SK-N-SH (cell line): Measurements from ENCODE around the gene CCDC34. TPM values are rescaled to one million over a fixed set of nuclear protein-coding genes. Genes with fewer than 3 reads are reported as not detected.

Source experiments
- CTCF ChIA-PET: fragments of 300-600, 350-600 bp; formaldehyde crosslinking; extraction: SDS; loops from one replicate; lab custom pipeline; 2021; lab: Yijun Ruan, JAX
- POLR2A ChIA-PET: fragments of 350-600 bp; sonication (Branson Sonifier 250); formaldehyde crosslinking; extraction: SDS; loops from one replicate; lab custom pipeline; 2020; ENCODE audit warnings: antibody characterized with exemption, inconsistent platforms; lab: Yijun Ruan, JAX
- DNase-seq: peaks from one replicate; pipeline ENCODE4 v3.0.0; 2012
- H2AFZ ChIP-seq: fragments of 200-600 bp; sonication (generic); 2 replicates; pipeline ENCODE4 v1.8.1; 2016; ENCODE audit warnings: antibody characterized with exemption, mild to moderate bottlenecking, low read depth
- H3F3A ChIP-seq: fragments of 200-600 bp; sonication (generic); replicated peaks from 2 replicates; pipeline ENCODE3; 2016; ENCODE audit warnings: antibody characterized with exemption, mild to moderate bottlenecking; ENCODE audit not compliant: insufficient read depth
- H3K27ac ChIP-seq, 2 experiments: fragments of 200-500 bp in 1 of 2; fragments of 200-600 bp in 1 of 2; sonication (Bioruptor generic) in 1 of 2; sonication (generic), shearing (Covaris generic) in 1 of 2; 2 replicates each; pipeline versions ENCODE4 v1.5.1 to v1.6.1; 2014 to 2016; ENCODE audit warnings: low read depth in 2 of 2, inconsistent platforms in 1 of 2, low read length in 1 of 2, mild to moderate bottlenecking in 1 of 2, mixed read lengths in 1 of 2
- H3K27me3 ChIP-seq: fragments of 200-600 bp; sonication (generic), shearing (Covaris generic); 2 replicates; pipeline ENCODE4 v1.6.1; 2016; ENCODE audit warnings: mixed run types; ENCODE audit not compliant: insufficient read depth
- H3K36me3 ChIP-seq, 2 experiments: fragments of 200-500 bp in 1 of 2; fragments of 200-600 bp in 1 of 2; sonication (Bioruptor generic) in 1 of 2; sonication (generic) in 1 of 2; replicated peaks in 1 of 2; 2 replicates each; pipeline versions ENCODE3 to v1.5.1; 2014 to 2016; ENCODE audit warnings: low read length in 1 of 2, mild to moderate bottlenecking in 1 of 2; ENCODE audit not compliant: insufficient read depth in 2 of 2, control insufficient read depth in 1 of 2
- H3K4me1 ChIP-seq, 2 experiments: fragments of 200-500 bp in 1 of 2; fragments of 200-600 bp in 1 of 2; sonication (Bioruptor generic) in 1 of 2; sonication (generic), shearing (Covaris generic) in 1 of 2; 2 replicates each; pipeline versions ENCODE4 v1.5.1 to v1.6.1; 2014 to 2016; ENCODE audit warnings: low read depth in 1 of 2, low read length in 1 of 2, mixed run types in 1 of 2; ENCODE audit not compliant: insufficient read depth in 2 of 2, control insufficient read depth in 1 of 2
- H3K4me2 ChIP-seq: fragments of 200-600 bp; sonication (generic), shearing (Covaris generic); 2 replicates; pipeline ENCODE4 v1.6.1; 2017; ENCODE audit warnings: mixed run types
- H3K4me3 ChIP-seq, 2 experiments: fragments of 200-500 bp in 1 of 2; fragments of 200-600 bp in 1 of 2; sonication (Bioruptor generic) in 1 of 2; sonication (generic), shearing (Covaris generic) in 1 of 2; 2 replicates each; pipeline versions ENCODE4 v1.5.1 to v1.8.1; 2014 to 2016; ENCODE audit warnings: low read depth in 2 of 2, inconsistent platforms in 1 of 2, low read length in 1 of 2, mild to moderate bottlenecking in 1 of 2, mixed read lengths in 1 of 2, moderate library complexity in 1 of 2
- H3K79me2 ChIP-seq: fragments of 200-600 bp; sonication (generic); 2 replicates; pipeline ENCODE4 v1.8.1; 2017; ENCODE audit warnings: mild to moderate bottlenecking; ENCODE audit not compliant: insufficient read depth
- H3K9ac ChIP-seq: fragments of 200-600 bp; sonication (generic); 2 replicates; pipeline ENCODE4 v1.6.1; 2017; ENCODE audit warnings: mixed run types
- H3K9me2 ChIP-seq: fragments of 200-600 bp; sonication (generic); 2 replicates; pipeline ENCODE4 v1.6.1; 2017; ENCODE audit warnings: mixed run types
- H3K9me3 ChIP-seq: fragments of 200-600 bp; sonication (generic); 2 replicates; pipeline ENCODE4 v1.6.1; 2017; ENCODE audit warnings: mixed run types, mild to moderate bottlenecking, moderate library complexity
- H4K20me1 ChIP-seq: fragments of 200-600 bp; sonication (generic); 2 replicates; pipeline ENCODE4 v1.6.1; 2017; ENCODE audit warnings: mild to moderate bottlenecking, mixed run types; ENCODE audit not compliant: insufficient read depth
- CHD2 ChIP-seq: fragments of 150-350 bp; IDR thresholded peaks from 2 replicates; pipeline ENCODE4 v1.6.1; 2018; ENCODE audit warnings: low read length; ENCODE audit not compliant: partially characterized antibody
- EP300 ChIP-seq, 2 experiments: IDR thresholded peaks; 2 replicates each; pipeline versions ENCODE4 v1.4.0 to v1.6.1; 2012; ENCODE audit warnings: borderline replicate concordance in 1 of 2, low read depth in 1 of 2, low read length in 1 of 2
- FOSL2 ChIP-seq: IDR thresholded peaks from 2 replicates; pipeline ENCODE4 v1.4.0; 2012; ENCODE audit warnings: low read depth, mild to moderate bottlenecking, moderate library complexity, borderline replicate concordance
- MEF2A ChIP-seq: IDR thresholded peaks from 2 replicates; pipeline ENCODE4 v1.4.0; 2012; ENCODE audit warnings: low read depth, borderline replicate concordance
- POLR2AphosphoS5 ChIP-seq: IDR thresholded peaks from 2 replicates; pipeline ENCODE4 v1.6.1; 2012; ENCODE audit warnings: low read depth, low read length
- RCOR1 ChIP-seq: fragments of 150-350 bp; IDR thresholded peaks from 2 replicates; pipeline ENCODE4 v1.6.1; 2017; ENCODE audit warnings: antibody characterized with exemption, low read length
- RFX5 ChIP-seq: IDR thresholded peaks from 2 replicates; pipeline ENCODE4 v1.6.1; 2012; ENCODE audit warnings: mild to moderate bottlenecking, improper control_type of control experiment, low read length
- RXRA ChIP-seq: IDR thresholded peaks from 2 replicates; pipeline ENCODE4 v1.4.0; 2012; ENCODE audit warnings: low read depth, mild to moderate bottlenecking, borderline replicate concordance
- SMC3 ChIP-seq: IDR thresholded peaks from 2 replicates; pipeline ENCODE4 v1.6.1; 2012; ENCODE audit warnings: low read depth, low read length, improper control_type of control experiment
- WGBS: methylation state at CpG from one replicate; pipeline ENCODE4 v1.1.6; 2017; ENCODE audit warnings: low lambda C conversion rate; 5-methylcytosine and 5-hydroxymethylcytosine counted together
- polyA plus RNA-seq, 3 experiments: library from polyadenylated mRNA; depleted of rRNA; stranded (reverse); fragments of >200 nt; gene quantifications; 2 replicates each; pipeline ENCODE4 v1.2.3, GENCODE V29; 2012
- TF ChIP-seq, protein P1 (sequence below): IDR thresholded peaks from 2 replicates; pipeline ENCODE4 v1.4.0; 2012; ENCODE audit warnings: low read depth, borderline replicate concordance
- TF ChIP-seq, protein P2 (sequence below): fragments of 150-350 bp; IDR thresholded peaks from 2 replicates; pipeline ENCODE4 v1.6.1; 2017; ENCODE audit warnings: antibody characterized with exemption, low read length, low read depth, borderline replicate concordance
- TF ChIP-seq, protein P3 (sequence below): IDR thresholded peaks from 2 replicates; pipeline ENCODE4; 2012
- TF ChIP-seq, protein P4 (sequence below): IDR thresholded peaks from 2 replicates; pipeline ENCODE4 v1.4.0; 2012; ENCODE audit warnings: low read depth

The CCDC34 gene
- polyA plus RNA-seq, 1 of the 3 experiments (the other 2 are of a cell fraction), result 6.7 TPM

DNA sequence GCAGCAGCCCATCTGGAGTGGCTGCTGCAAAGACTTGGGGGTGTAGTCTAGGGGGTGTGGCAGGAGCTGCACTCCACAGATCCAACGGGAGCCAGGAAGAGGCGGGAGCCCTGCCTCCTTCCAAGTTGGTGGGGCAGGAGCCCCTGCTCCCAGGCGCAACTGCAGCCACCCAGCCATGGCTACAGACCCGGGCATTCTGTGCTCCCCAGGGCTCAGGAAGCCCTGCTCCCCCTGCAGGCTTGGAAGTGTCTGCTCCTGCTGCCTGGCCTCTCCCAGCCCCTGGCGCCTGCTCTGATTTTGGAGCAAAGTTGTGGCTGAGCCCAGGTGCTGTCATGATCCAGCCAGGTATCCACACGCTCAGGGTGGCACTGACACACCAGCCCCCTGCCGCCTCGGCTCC, 58.5 kb downstream of the CCDC34 start:
- Histone ChIP-seq H3K9ac (no peak overlapping the region), H3K4me3 (no peak overlapping the region), H3K9me3 (no peaks in the 10 kb centered on the region), H3F3A (peaks cover 10% of the 10 kb centered on the region), H2AFZ (no peak overlapping the region), H3K4me2 (no peak overlapping the region), H3K27ac (no peak overlapping the region), H3K4me1 (peaks cover 2 to 6% of the 10 kb centered on the region in 2 experiments; a peak in 3 of 4 replicates), H3K79me2 (no peaks in the 10 kb centered on the region), H3K9me2 (no peaks in the 10 kb centered on the region), H3K36me3 (no peaks in the 10 kb centered on the region), H3K27me3 (no peaks in the 10 kb centered on the region), H4K20me1 (no peaks in the 10 kb centered on the region)
- no peak for DNase-seq
- WGBS, result 94% methylated on average over 5 of the region's 8 CpGs
- POLR2A ChIA-PET, result no interaction called here
- TF ChIP-seq, protein P1, sequence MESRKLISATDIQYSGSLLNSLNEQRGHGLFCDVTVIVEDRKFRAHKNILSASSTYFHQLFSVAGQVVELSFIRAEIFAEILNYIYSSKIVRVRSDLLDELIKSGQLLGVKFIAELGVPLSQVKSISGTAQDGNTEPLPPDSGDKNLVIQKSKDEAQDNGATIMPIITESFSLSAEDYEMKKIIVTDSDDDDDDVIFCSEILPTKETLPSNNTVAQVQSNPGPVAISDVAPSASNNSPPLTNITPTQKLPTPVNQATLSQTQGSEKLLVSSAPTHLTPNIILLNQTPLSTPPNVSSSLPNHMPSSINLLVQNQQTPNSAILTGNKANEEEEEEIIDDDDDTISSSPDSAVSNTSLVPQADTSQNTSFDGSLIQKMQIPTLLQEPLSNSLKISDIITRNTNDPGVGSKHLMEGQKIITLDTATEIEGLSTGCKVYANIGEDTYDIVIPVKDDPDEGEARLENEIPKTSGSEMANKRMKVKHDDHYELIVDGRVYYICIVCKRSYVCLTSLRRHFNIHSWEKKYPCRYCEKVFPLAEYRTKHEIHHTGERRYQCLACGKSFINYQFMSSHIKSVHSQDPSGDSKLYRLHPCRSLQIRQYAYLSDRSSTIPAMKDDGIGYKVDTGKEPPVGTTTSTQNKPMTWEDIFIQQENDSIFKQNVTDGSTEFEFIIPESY, result no peak
- TF ChIP-seq CHD2 (no peak), POLR2AphosphoS5 (no peak), MEF2A (no peak), RCOR1 (no peak), SMC3 (no peak), RXRA (no peak), EP300 (IDR thresholded peaks at IDR 0.05; ENCODE audit: borderline replicate concordance in 1 of 2, low read depth in 1 of 2, low read length in 1 of 2) (no peak), RFX5 (no peak)
- TF ChIP-seq, protein P2, sequence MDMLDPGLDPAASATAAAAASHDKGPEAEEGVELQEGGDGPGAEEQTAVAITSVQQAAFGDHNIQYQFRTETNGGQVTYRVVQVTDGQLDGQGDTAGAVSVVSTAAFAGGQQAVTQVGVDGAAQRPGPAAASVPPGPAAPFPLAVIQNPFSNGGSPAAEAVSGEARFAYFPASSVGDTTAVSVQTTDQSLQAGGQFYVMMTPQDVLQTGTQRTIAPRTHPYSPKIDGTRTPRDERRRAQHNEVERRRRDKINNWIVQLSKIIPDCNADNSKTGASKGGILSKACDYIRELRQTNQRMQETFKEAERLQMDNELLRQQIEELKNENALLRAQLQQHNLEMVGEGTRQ, result no peak
- TF ChIP-seq, protein P3, sequence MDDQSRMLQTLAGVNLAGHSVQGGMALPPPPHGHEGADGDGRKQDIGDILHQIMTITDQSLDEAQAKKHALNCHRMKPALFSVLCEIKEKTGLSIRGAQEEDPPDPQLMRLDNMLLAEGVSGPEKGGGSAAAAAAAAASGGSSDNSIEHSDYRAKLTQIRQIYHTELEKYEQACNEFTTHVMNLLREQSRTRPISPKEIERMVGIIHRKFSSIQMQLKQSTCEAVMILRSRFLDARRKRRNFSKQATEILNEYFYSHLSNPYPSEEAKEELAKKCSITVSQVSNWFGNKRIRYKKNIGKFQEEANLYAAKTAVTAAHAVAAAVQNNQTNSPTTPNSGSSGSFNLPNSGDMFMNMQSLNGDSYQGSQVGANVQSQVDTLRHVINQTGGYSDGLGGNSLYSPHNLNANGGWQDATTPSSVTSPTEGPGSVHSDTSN, result no peak
- TF ChIP-seq, protein P4, sequence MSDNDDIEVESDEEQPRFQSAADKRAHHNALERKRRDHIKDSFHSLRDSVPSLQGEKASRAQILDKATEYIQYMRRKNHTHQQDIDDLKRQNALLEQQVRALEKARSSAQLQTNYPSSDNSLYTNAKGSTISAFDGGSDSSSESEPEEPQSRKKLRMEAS, result no peak
- CTCF ChIA-PET, result no interaction called here

DNA sequence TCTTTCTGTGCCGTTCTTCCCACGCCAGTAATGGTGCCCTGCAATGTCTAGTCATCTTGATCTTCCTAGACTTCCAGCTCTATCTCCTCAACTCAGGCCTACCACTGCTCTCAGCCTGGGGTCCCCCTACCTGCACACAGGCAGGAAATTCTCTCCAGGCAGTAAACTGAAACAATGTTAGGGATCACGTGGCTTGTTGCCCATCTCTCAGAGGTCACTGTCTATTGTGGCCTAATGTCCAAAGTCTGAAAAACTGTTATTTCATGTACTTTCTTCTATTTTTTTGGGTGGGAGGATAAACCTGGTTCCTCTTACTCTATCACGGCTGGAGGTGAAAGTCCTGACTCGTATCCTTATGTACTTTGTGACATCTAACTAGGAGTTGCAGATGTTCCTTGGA, 59.1 kb downstream of the CCDC34 start:
- ChIA-PET CTCF (no interaction called here), POLR2A (no interaction called here)
- H3K4me2 ChIP-seq, result no peak overlapping the region
- H3K9ac ChIP-seq, result no peak overlapping the region
- no peaks in the 10 kb centered on the region for H3K36me3 ChIP-seq
- no peak for DNase-seq
- H4K20me1 ChIP-seq, result no peaks in the 10 kb centered on the region
- no peak overlapping the region for H3K4me3 ChIP-seq
- H3K27me3 ChIP-seq, result no peaks in the 10 kb centered on the region
- H3K27ac ChIP-seq, result no peak overlapping the region
- H3K4me1 ChIP-seq, result peaks cover 0 to 6% of the 10 kb centered on the region in 2 experiments; a peak in 1 of 4 replicates
- TF ChIP-seq FOSL2, result no peak
- no peak for TF ChIP-seq EP300 (IDR thresholded peaks at IDR 0.05; ENCODE audit: borderline replicate concordance in 1 of 2, low read depth in 1 of 2, low read length in 1 of 2)
- TF ChIP-seq, protein P1, result no peak
- TF ChIP-seq, all 33 proteins: peak for 0
- Histone ChIP-seq H3K9me3 (no peaks in the 10 kb centered on the region), H3K9me2 (no peaks in the 10 kb centered on the region), H2AFZ (no peak overlapping the region), H3F3A (peaks cover 10% of the 10 kb centered on the region), H3K79me2 (no peaks in the 10 kb centered on the region)
- 89% methylated on average over 5 of the region's 5 CpGs for WGBS
